Activated effector memory CD4-positive, alpha-beta T cell treated with anti-CD3 and anti-CD28 coated beads, Interleukin-2, amount 50 U/mL, for 16 hours (primary cell): Measurements from ENCODE around the gene NR2F2.

Source experiments
- DNase-seq: peaks from one replicate; pipeline ENCODE4 v3.0.0-alpha.2; 2020

Gene NR2F2

DNA sequence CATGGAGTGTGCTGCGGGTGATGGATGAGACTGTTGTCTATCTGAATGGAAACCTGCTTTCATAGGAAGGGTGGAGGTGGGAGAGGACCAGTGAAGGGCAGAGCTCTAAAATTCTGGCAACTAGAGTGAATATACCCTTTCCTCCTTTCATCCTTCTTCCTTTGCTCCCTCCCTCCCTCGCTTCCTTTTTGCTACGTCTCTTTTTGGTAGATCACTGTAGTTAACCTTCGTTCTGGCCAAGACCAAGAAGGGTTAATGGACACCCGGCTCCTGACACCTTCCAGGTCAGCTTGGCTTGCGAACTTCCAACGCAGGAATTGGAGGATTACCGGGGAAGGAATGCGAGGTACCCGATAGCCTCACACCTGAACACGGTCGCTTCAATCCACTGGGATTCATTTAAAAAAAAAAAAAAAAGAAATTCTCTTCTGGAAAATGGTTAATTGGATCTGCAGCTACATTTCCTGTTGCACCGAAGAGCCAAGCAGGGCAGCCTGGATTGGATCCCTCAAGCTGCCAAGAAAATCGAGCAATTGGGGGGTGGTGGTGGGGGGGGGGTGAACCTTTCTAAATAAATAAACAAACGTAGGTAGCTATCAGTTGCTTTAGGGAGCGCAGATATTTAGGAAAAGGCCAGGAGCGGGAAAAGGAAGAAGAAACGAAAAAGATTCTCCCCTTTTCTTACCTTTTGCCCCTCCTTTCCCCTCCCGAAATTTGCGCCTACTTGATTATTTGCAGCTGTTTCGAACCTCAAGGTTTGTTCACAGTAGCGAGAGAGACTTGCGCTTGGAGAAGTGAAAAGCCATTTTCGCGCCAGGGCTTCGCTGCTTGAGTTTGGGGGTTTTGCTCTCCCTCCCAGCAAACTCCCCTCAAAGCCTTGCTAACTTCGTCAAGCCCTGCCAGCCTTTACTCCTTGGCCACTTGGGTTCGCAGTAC lies 9.5 kb upstream of the NR2F2 start:
- DNase-seq: no peak

DNA sequence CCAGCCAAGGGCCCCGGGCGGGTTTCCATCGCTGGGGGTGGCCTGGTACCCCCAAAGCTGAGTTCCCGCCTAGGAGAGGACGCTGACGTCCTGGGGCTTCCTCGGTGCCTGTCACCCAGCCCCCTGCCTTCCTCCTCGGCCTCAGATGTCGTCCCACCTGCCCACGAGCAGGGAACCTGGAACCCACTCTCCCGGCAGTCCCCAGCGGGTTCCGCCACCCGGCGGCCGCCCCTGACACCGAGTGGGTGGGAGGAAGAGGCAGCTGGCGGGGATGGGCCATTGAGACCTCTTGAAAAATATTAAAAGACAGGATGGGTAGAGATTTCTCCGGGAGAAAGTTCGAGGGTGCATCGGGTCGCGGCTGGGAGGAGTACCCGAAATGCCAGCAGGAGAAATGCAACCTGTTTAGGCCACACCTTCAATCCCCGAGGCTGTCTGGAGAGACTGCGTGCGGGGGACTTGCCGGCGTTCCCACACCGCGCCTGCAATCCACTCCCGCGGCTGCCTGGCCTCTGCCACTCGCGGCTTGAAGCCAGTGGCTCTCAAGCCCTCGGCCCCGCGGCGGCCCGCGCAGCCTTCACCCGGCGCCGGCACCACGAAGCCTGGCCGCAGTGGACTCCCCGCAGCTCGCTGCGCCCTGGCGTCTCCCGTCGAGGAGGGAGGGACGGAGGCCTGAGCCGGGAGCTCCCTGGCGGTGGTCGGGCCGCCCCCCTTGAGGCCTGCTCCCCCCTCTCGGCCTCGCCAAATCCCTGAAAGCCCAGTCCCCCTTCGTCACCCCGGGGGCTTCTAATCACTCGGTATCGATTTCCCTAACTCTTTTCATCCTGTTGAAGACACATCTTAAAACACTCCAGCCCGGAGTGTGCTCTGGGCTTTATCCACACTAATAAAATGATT lies 8.6 kb upstream of the NR2F2 start:
- no peak for DNase-seq

DNA sequence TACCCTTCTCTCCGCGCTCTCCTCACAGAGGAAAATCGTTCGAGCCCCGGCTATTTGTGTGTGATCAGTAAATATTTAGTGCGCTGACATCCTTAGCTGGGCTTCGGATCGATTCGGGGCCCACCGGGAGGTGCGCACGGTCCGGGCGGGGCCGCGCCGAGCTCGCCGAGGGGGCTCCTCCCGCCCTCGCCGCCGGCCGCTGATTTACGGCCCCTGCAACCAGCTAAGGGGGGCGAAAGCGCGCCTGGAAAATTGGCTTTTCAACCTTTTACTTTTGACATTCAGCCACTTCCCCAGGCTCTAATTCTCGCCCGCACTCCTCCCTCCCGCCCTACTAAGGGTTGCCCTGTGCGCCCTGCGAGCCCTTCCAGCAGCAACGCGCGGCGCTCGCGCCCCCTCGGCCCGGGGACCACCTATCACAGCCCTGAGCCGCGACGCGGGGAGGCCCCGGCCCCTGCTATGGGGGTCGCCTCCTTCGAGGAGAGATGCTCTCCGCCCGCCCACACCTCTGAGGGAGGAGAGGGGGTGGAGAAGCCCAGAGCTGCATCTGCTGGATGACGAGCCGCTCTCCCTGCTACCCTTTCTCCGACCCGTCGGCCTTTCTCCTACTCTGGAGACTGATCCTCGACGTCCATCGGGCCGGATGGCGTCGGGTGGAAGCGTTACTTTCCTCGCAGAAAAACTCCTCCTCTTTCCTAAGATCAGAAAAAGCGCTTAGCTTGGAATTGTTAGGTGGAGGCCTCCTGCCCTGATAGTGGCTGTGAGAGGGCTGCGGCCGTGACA lies 7.8 kb upstream of the NR2F2 start:
- DNase-seq: no peak

DNA sequence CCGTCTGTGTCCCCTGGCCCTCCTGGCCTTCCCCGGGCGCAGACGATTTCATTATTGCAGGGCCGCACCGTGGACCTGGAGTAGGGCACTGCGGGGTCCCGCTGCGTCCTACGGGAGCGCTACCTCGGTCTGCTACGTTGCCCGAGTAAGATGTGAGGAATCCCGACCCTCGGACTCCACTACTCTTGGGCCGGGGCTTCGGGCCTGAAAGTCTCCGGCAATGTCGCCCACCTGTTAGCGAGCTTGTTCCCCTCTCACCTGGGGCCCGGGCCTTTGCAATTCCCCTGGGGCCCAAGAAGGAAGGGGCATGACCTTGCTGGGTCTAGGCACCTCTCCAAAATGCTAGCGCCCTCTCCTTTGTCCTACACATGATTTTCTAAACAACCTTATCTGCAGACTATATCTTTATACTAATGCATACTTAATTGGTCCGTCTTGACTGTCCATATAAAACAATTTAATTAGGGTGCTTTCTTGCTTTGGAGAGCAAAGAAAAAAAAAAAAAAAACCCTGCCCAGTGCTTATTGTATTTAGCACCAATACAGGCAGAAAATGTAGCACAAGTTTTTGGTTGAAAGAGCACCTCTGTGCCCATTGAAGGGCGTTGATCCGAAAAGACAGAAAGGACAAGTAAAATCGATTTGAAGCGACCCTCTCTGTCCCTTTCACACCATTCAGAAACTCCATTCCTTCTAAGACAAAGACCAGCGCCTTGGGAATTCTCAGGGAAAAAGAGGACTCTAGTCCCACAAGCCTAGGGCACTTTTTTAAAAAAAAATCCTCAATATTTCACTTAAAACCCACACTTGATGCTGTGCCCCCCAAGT lies 7.0 kb upstream of the NR2F2 start:
- DNase-seq: no peak

DNA sequence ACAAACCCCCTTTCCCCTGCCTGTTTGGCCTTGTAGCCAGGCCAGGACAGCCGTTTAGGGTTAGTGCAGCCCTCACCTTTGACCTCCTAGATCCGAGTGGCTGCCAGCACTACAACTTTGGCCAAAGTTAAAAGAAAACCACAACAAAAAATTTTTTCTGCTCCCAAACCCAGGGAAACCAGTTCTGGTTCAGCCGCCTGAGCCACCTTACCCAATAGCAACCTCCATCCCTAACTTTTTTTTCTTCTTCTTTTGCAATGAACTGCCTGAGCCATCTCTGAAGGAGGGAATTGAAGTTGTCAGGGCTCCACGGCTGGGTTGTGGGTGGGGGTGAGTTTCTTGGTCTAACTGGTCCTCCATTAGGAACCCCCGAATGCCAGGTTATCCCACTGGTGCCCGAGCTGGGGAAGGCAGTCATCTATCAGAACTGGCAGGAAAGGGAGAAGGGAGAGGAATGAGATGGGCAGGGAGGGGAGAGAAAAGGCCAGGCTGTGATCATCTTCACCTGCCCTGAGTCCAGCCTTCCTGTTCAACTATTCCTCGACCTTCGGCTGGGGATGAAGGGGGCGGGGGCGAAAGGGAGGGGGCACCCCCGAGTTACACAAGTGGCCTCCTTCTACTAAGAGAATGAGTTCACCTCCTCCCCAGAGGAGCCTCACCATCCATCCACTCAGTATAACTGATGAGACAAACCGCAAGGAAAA lies 6.2 kb upstream of the NR2F2 start:
- no peak for DNase-seq

DNA sequence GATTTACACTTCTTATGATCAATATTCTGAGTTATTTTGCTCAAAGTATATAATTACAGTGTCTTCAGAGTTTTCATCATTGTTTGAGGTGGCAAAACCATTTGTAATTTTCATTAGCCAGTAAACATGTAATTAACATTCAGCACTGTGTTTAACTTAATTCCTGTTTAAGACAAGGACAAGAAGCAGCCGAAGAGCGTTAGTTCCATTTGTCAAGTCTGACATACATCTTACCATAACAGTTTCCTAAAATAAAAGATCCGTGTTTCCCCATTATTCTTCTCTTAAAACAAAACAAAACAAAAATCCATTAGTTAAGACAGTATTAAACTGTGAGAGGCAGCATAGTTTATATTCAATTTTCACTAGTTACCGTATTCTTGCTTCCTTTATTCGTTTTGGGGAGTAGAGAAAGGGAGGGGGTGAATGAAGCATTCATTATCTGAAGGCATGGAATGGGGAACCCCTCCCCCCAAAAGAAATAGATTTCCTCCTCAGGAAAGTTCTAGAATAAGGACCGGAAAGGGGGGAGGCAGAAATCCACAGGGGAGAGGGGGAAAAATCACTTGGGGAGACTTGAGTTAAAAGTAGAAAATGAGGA lies 5.5 kb upstream of the NR2F2 start:
- DNase-seq: no peak

DNA sequence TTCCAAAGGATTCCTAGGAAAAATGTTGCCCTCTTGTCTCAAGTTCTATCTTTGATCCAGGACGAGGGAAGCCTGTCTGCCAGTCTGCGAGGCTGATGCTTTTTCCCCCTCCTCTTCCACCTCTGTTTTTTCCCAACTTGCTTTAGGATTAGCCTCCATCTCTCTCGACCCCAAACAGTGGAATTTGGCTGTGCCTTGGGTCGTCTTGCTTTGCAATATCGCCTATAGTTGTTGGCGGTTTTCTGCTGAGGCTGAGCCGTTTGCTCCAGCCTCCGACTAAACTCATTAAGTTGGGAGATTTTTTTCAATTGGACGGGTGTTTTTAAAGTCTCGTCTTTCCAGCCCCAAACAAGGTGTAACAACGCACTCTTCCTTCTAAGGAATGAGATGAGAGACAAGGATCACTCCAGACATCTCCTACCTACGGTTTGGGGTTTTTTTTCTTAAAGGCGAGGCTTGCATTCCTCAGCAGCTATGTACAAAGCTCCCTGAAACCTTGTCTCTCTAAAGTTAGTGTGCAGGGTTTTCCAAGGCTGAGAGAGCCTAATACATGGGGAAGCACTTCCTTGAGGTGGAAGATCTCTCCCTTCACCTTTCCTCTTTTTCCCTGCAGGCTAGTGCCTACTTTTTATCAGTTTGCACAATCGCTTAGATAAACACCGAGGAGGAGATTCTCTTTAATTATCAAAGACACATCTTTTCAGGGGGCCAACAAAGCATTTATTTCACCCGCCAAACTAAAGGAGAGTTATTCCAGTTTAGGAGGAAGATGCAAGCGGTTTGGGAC lies 4.8 kb upstream of the NR2F2 start:
- DNase-seq: no peak

DNA sequence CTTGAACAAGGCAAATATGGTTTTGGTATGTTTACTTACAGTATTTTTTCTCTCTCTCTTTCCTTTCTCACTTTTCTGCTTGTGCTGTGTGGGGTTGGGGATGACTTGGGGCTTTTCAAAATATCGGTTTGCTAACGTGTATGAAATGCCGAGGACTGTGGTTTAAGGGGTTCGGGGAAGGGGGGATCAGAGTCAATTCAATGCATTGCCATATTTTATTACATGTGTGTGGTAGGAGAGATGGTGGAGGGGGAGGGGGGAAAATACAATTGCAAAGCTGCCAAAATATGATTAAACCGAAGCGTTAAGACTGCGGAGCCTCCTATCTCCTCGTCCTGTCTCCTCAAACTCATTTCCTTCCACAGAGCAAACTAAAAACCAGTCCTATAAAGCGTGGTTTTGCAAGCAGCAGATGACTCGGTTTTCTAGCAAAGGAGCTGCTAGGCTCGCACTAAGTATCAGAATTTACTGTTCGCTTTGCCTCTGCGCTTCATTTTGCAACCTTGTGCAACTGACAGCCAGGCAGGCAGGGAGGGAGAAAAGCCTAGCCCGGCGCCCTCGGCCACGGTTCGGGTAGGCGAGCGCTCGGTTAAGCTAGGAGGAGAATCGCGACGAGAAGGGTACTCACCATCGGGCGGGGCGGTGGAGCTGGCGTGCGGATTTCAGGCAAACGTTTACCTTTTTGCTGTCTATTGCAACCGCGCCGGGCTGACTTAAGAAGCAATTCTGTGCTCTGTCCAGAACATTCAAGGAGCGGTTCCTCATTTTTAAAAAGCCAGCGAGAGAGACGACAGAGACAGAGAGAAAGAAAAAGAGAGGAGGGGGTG lies 4.0 kb upstream of the NR2F2 start:
- no peak for DNase-seq

DNA sequence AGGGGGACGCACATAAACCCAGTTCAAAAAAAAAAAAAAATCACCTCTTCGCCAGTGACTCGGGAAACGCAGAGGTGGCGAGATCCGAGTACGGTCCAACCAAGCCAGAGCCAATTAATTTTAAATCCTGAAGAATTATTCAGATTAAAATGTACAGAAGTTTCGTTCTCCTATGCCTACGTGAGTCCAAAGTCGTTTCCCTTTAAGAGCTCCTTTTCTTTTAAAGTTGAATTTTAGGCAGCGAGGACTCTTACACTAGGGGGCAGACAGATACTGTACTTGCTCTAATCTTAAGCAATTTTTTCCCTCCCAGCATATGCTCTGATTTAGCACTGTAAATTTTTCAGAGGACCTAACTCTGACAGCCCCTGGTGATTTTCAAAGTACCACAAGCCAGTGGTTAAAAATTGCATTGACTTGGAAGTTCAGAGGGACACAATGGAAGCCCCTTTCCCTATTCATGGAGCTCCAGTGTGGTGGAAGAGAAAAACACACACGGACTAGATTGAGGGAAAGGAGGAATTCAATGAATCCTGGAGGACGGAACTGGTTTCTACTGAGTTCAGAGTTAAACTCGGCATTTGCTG lies 3.3 kb upstream of the NR2F2 start:
- no peak for DNase-seq

DNA sequence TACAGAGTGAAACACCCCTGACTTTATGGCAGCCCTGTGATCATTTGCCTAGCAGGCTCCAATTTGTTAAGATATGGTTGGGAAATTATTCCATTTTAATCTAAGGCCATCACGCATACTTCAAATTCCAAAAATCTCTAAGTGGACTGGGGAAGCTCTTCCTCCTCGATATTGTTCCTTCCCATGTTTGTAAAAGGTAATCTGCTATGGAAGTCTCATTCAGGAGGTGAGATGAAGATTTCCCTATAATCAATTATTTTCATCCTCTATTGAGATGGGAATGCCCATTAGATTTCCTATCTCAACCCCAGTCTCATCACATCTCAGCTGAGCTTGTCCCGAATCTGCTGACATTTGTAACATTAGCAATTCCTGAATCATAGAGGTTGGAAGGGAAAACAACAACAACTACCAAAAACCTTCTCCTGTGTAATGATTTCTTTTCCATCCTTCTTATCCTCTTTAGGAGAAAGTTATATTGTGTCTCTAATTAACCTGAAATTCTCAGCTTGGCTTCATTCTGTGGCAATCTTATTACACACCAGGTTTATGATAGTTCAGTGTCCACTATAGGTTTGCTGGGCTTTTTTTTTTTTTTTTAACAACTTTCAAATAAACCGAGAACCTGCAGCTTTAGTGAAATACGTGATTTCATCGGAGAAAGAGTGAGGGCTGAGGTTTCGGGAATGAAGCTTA lies 2.2 kb upstream of the NR2F2 start:
- DNase-seq: no peak

DNA sequence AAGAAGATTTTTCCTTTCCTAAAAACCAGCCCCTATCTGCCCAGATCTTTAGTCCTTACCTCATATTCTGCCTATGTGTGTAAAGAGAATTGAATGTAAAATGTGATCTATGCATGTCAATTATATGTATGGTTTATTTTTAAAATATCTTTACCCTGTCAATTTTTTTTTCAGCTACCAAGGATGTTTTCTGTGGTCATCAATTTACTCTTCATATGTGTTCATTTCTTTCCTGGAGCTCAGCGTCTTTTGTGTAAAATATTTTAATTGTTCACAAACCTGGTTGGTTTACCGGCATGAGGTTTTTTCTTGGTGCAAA lies 1.7 kb upstream of the NR2F2 start:
- DNase-seq: no peak

DNA sequence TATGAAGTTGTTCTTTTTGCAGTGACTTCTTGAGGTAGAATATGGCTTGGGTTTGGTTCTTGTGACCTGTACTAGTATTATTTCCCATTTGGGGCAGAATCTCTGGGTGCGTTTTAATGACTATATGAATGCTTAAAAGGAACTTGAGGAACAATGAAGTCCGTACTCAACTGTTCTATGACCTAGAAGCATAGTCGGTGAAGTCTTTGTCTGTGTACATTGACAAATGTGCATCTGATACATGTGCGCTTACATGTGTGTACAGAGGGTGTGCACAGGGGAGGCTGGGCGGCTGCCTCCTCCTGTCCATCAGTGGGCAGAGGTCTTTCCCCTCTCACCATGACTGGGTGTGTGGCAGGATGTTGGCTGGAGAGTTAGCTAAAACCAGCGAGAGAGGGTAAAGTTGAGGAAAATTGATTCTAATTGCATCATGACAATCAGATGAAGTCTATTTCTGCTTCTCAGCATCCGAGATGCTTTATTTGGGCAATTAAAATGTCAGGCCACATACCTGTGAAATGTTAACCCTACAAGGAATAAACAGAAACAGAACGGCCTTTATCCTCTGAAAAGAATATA lies 1.0 kb upstream of the NR2F2 start:
- no peak for DNase-seq

DNA sequence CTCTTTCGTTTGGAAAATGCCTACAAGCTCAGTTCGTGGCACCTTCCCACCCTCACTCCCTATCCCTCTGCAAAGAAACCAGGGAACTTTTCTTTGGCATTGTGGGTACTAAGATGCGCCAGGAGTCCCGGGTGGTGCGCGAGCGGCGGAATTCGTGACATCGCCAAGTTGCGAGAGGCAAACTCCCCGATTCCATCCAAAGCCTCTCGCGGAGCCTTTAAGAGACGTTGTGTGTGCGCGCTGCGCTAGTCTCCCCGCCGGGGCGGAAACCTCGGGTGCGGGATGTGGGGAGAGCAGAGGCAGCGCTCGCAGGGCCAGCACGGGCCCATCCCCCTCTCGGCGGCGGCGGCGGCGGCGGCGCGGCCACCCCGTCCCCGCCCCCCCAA lies 443 bp upstream of the NR2F2 start:
- no peak for DNase-seq

DNA sequence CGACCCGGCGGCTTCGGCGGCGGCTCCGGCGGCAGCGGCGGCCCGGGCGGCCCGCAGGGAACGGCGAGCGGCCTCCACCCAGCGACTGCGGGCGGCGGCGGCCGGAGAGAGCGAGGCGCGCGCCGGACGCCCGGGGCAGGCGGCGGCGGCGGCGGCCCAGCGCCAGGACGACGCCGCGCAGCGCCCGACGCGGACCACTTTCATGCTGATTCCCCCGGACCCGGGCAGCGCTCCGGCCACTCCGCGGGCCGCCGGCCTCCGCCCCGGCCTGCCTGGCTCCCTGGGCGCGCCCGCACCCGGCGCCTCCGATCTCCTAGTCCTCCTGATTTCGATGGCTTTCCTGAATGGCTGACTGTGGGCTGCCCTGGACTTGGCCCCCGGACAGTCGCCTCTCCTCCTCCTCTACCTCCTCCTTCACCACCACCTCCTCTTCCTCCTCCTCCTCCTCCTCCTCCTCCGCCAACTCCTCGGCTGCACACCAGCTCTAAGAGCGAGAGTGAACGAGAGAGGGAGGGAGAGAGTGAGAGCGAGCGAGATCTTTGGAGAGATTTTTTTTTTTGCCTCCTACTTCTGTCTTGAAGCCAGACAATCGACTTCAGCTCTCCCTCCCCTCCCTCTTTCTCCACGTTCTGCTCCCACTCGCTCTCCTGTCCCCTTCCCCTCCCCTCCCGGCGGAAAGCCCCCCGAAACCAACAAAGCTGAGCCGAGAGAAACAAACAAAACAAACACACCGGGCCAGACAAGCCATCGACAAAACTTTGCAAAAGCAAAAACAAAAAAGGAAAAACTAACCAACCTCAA lies 844 bp downstream of the NR2F2 start:
- DNase-seq: no peak

DNA sequence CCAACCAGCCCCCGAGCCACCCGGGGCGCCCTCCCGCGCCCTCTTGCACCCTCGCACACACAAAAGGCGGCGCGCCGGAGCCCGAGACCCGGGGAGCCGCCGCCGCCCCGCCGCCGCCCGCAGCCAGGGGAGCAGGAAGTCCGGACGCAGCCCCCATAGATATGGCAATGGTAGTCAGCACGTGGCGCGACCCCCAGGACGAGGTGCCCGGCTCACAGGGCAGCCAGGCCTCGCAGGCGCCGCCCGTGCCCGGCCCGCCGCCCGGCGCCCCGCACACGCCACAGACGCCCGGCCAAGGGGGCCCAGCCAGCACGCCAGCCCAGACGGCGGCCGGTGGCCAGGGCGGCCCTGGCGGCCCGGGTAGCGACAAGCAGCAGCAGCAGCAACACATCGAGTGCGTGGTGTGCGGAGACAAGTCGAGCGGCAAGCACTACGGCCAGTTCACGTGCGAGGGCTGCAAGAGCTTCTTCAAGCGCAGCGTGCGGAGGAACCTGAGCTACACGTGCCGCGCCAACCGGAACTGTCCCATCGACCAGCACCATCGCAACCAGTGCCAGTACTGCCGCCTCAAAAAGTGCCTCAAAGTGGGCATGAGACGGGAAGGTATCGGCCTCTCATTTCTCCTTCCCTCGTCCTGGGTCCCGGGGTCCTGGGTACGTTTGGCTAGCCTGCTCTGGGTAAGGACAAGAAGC lies 1.6 kb downstream of the NR2F2 start:
- no peak for DNase-seq

DNA sequence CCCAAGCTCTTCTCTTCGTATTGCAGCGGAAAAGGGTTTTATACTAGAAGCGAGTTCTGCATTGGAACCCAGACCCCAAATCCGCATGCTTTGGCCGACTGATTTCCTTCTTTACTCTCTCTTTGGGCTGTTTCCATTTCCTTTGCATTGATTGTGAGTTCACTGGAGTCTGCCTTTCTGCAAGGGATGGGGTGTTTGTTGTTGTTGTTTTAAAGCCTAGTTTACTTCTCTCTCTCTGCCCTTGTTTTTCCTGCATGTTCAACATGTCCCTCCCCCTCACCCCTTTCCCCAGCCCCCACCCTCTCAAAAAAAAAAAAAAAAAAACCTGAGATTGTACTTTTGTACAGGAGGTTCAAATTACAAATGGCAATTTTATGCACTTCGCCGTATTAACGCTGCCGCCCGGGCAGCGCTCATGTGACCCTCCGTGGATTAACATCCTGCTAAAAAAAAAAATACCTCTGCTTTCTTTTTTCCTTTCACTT lies 2.2 kb downstream of the NR2F2 start:
- DNase-seq: no peak
